HepG2 (cell line): Measurements from ENCODE around the gene VCAN. TPM values are rescaled to one million over a fixed set of nuclear protein-coding genes. Genes with fewer than 3 reads are reported as not detected.

ENCODE experiments used
- ATAC-seq: fragments of 200-7000 bp; cut with Tn5 transposase; 3 replicates; pipeline ENCODE4 v1.9.1; 2020; ENCODE audit warnings: mild to moderate bottlenecking, moderate library complexity
- BruUV-seq: library from RNA; stranded (reverse); fragments of 400-500 nt; replicated peaks from 2 replicates; lab custom pipeline; 2021; lab: Mats Ljungman, UMichigan
- CTCF ChIA-PET: fragments of 300-600 bp; formaldehyde crosslinking; extraction: SDS; loops from one replicate; lab custom pipeline; 2021; ENCODE audit warnings: low total read pairs, inconsistent platforms, low intra/inter-chr PET ratio; lab: Yijun Ruan, JAX
- POLR2A ChIA-PET: fragments of 350-600 bp; sonication (Branson Sonifier 250); formaldehyde crosslinking; loops from one replicate; lab custom pipeline; 2020; ENCODE audit warnings: antibody characterized with exemption, inconsistent platforms; lab: Yijun Ruan, JAX
- DNase-seq: peaks from one replicate; pipeline ENCODE4 v3.0.0-alpha.2; 2015; ENCODE audit warnings: low spot score
- FAIRE-seq: peaks from 3 replicates; lab custom pipeline; 2011; peaks lifted over from hg19 to GRCh38; lab: Jason Lieb, UNC
- H2AFZ ChIP-seq: one replicate; pipeline ENCODE4 v1.6.1; 2011; ENCODE audit warnings: low read length, inconsistent platforms
- H3K27ac ChIP-seq: fragments of 300-600 bp; 3 replicates; pipeline ENCODE4 v1.8.0; 2011; ENCODE audit warnings: mixed run types, mild to moderate bottlenecking, mixed read lengths, low read length, inconsistent platforms; ENCODE audit not compliant: insufficient read depth; ENCODE audit errors: extremely low read length
- H3K27me3 ChIP-seq, 2 experiments: fragments of 200-600 bp in 1 of 2; 2 replicates in 1 of 2; 3 replicates in 1 of 2; pipeline versions ENCODE4 v1.6.0 to v1.8.0; 2011; ENCODE audit warnings: low read length in 2 of 2, mild to moderate bottlenecking in 2 of 2, moderate library complexity in 2 of 2, inconsistent platforms in 1 of 2; ENCODE audit not compliant: insufficient read depth in 2 of 2, control insufficient read depth in 1 of 2
- H3K36me3 ChIP-seq, 2 experiments: fragments of 200-600 bp in 1 of 2; replicated peaks in 1 of 2; 2 replicates in 1 of 2; 3 replicates in 1 of 2; pipeline versions ENCODE4 v1.5.1 to v1.8.0; 2011; ENCODE audit warnings: low read length in 2 of 2, inconsistent platforms in 1 of 2; ENCODE audit not compliant: insufficient read depth in 2 of 2, control insufficient read depth in 1 of 2
- H3K4me1 ChIP-seq: 2 replicates; pipeline ENCODE4 v1.5.1; 2012; ENCODE audit warnings: low read length, inconsistent platforms; ENCODE audit not compliant: insufficient read depth
- H3K4me2 ChIP-seq: 2 replicates; pipeline ENCODE4 v1.6.0; 2011; ENCODE audit warnings: low read depth, low read length, inconsistent platforms
- H3K4me3 ChIP-seq, 3 experiments: fragments of 200-600 bp in 1 of 3; sonication (generic), shearing (Covaris generic) in 1 of 3; replicated peaks in 1 of 3; 2 replicates each; pipeline ENCODE4 v1.5.1; 2011 to 2016; ENCODE audit warnings: low read length in 3 of 3, inconsistent platforms in 2 of 3, low read depth in 2 of 3, mild to moderate bottlenecking in 2 of 3, control low read depth in 1 of 3, mixed read lengths in 1 of 3; ENCODE audit not compliant: insufficient read depth in 1 of 3
- H3K79me2 ChIP-seq: one replicate; pipeline ENCODE4 v1.6.1; 2011; ENCODE audit warnings: low read length, inconsistent platforms; ENCODE audit not compliant: insufficient read depth
- H3K9ac ChIP-seq: 2 replicates; pipeline ENCODE4 v1.6.0; 2011; ENCODE audit warnings: mild to moderate bottlenecking, low read depth, low read length, inconsistent platforms; ENCODE audit not compliant: insufficient read depth
- H3K9me3 ChIP-seq: 2 replicates; pipeline ENCODE4 v1.5.1; 2012; ENCODE audit warnings: mild to moderate bottlenecking, low read length
- H4K20me1 ChIP-seq: 2 replicates; pipeline ENCODE4 v1.6.0; 2011; ENCODE audit warnings: inconsistent platforms, mild to moderate bottlenecking, low read length, moderate library complexity; ENCODE audit not compliant: insufficient read depth
- ARID5B ChIP-seq: IDR thresholded peaks from 2 replicates; pipeline ENCODE4 v1.4.0; 2020; ENCODE audit warnings: mild to moderate bottlenecking, missing genetic modification reagents
- FOXO4 ChIP-seq: sonication (generic); formaldehyde crosslinking; conservative IDR thresholded peaks from 2 replicates; pipeline ENCODE4 v1.8.1; 2023; ENCODE audit warnings: missing genetic modification reagents
- GZF1 ChIP-seq: sonication (generic); formaldehyde crosslinking; IDR thresholded peaks from 2 replicates; pipeline ENCODE4 v1.5.1; 2020; ENCODE audit warnings: mild to moderate bottlenecking, missing genetic modification reagents
- MAX ChIP-seq: IDR thresholded peaks from 2 replicates; pipeline ENCODE4 v1.6.1; 2012; ENCODE audit warnings: inconsistent platforms
- RCOR2 ChIP-seq: IDR thresholded peaks from 2 replicates; pipeline ENCODE4 v1.6.1; 2016; ENCODE audit warnings: missing biosample characterization, missing genetic modification reagents
- TEF ChIP-seq: sonication (generic); formaldehyde crosslinking; IDR thresholded peaks from 2 replicates; pipeline ENCODE4 v1.5.0; 2020; ENCODE audit warnings: missing genetic modification reagents
- ZHX1 ChIP-seq: sonication (generic); formaldehyde crosslinking; IDR thresholded peaks from 2 replicates; pipeline ENCODE4 v1.8.1; 2022; ENCODE audit warnings: low read depth, mild to moderate bottlenecking, missing genetic modification reagents
- ZNF367 ChIP-seq: sonication (generic); formaldehyde crosslinking; IDR thresholded peaks from 2 replicates; pipeline ENCODE4 v1.4.0; 2020; ENCODE audit warnings: missing genetic modification reagents, borderline replicate concordance
- ZNF781 ChIP-seq: sonication (generic); formaldehyde crosslinking; IDR thresholded peaks from 2 replicates; pipeline ENCODE4 v1.5.1; 2020; ENCODE audit warnings: borderline replicate concordance, mild to moderate bottlenecking, missing genetic modification reagents; ENCODE audit errors: not compliant biosample characterization
- WGBS: methylation state at CpG from one replicate; pipeline ENCODE4 v1.1.6; 2017; ENCODE audit warnings: low lambda C conversion rate; 5-methylcytosine and 5-hydroxymethylcytosine counted together
- in situ Hi-C: cut with HindIII; loops from 2 replicates; pipeline ENCODE4 v1.10.0; 2017; ENCODE audit warnings: low pct_unique_long_range_greater_than_20kb; ENCODE audit not compliant: extremely low pct_ligation_motif_present
- intact Hi-C: fragments of 100-400 bp; cut with micrococcal nuclease; formaldehyde crosslinking; loops from one replicate; pipeline ENCODE4 v1.10.0; 2022; ENCODE audit not compliant: unreplicated experiment
- polyA plus RNA-seq, 8 experiments: library from polyadenylated mRNA; depleted of rRNA in 3 of 8; stranded (reverse) in 7 of 8; unstranded in 1 of 8; fragments of >200 nt; fragmentation: Illumina TruSeq in 4 of 8; extraction: Trizol in 4 of 8; gene quantifications; 2 replicates each; pipeline versions ENCODE4 v1.2.1 to v1.2.3, GENCODE V29; 2011 to 2016; ENCODE audit warnings: low read depth in 4 of 8, missing spikeins in 1 of 8, mixed read lengths in 1 of 8; ENCODE audit not compliant: insufficient read depth in 1 of 8
- total RNA-seq, 5 experiments: library from RNA; depleted of rRNA; stranded (reverse); fragments of >200 nt; fragmentation: Illumina TruSeq; extraction: Trizol; gene quantifications; 2 replicates each; pipeline ENCODE4 v1.2.3, GENCODE V29; 2016; ENCODE audit warnings: low read depth in 1 of 5

VCAN gene
- total and polyA plus RNA-seq, 2 of the 13 experiments (the other 11 are each of a cell fraction or from before 2014, with no cell fraction given): 1.2 to 3.5 TPM

GRCh38 chr5:83484294-83484693 is 12.8 kb downstream of the VCAN start:
- ChIA-PET POLR2A (no interaction called here), CTCF (no interaction called here)
- FAIRE-seq (no peak), ATAC-seq (no peak), DNase-seq (no peak)
- TF ChIP-seq ZNF367 (CRISPR knock-in tag): no peak
- no peaks in the 10 kb centered on the region for H3K9me3 ChIP-seq
- H3K79me2 ChIP-seq: no peaks in the 10 kb centered on the region
- BruUV-seq: no TSS peak
- no peak overlapping the region for H3K27ac ChIP-seq
- intact Hi-C loops: no loop called here
- H3K36me3 ChIP-seq: no peaks in the 10 kb centered on the region
- no peak overlapping the region for H3K4me3 ChIP-seq
- no peaks in the 10 kb centered on the region for H3K27me3 ChIP-seq
- H4K20me1 ChIP-seq: no peaks in the 10 kb centered on the region
- H3K9ac ChIP-seq: no peak overlapping the region
- no peaks in the 10 kb centered on the region for H3K4me1 ChIP-seq
- no peak overlapping the region for H2AFZ ChIP-seq
- no peak overlapping the region for H3K4me2 ChIP-seq
- in situ Hi-C loops: no loop called here
- 29% methylated on average over 2 of the region's 2 CpGs for WGBS

DNA sequence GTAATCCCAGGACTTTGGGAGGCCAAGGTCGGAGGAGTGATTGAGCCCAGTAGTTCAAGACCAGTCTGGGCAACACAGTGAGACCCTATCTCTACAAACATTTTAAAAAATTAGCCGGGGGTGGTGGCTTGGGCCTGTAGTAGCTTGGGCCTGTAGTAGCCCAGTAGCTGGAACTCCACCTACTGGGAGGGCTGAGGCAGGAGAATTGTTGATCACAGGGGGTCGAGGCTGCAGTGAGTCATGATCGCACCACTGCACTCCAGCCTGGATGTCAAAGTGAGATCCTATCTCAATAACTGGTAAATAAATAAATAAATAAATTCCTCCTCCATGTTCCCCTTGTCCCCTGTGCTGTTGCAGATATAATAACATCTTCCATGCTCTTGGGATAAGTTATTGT is 14.3 kb downstream of the VCAN start:
- Histone ChIP-seq H3K4me2 (no peak overlapping the region), H3K4me1 (no peaks in the 10 kb centered on the region), H3K9me3 (no peaks in the 10 kb centered on the region), H3K27ac (no peak overlapping the region), H3K27me3 (no peaks in the 10 kb centered on the region), H4K20me1 (no peaks in the 10 kb centered on the region), H3K9ac (no peak overlapping the region), H3K36me3 (no peaks in the 10 kb centered on the region), H3K79me2 (no peaks in the 10 kb centered on the region), H2AFZ (no peak overlapping the region), H3K4me3 (no peak overlapping the region)
- POLR2A ChIA-PET: no interaction called here
- no TSS peak for BruUV-seq
- WGBS: 36% methylated on average over 4 of the region's 4 CpGs
- in situ Hi-C loops (no loop called here), intact Hi-C loops (no loop called here)
- CTCF ChIA-PET: no interaction called here
- no peak for FAIRE-seq
- no peak for ATAC-seq
- no peak for DNase-seq
- no peak for TF ChIP-seq FOXO4 (CRISPR knock-in tag)
- no peak for TF ChIP-seq RCOR2
- TF ChIP-seq ZHX1 (CRISPR knock-in tag): no peak
- no peak for TF ChIP-seq TEF
- TF ChIP-seq GZF1 (CRISPR knock-in tag): no peak
- no peak for TF ChIP-seq ARID5B (CRISPR knock-in tag)
- no peak for TF ChIP-seq ZNF781 (CRISPR knock-in tag)
- no peak for TF ChIP-seq MAX
